Fibroblast of skin of left quadriceps (primary cell): Measurements from ENCODE around the gene RCE1.

ENCODE experiments used
- DNase-seq, 2 experiments: peaks; one replicate each; pipeline ENCODE4 v3.0.0-alpha.2; 2013; ENCODE audit warnings: low read depth in 2 of 2

Gene RCE1

DNA sequence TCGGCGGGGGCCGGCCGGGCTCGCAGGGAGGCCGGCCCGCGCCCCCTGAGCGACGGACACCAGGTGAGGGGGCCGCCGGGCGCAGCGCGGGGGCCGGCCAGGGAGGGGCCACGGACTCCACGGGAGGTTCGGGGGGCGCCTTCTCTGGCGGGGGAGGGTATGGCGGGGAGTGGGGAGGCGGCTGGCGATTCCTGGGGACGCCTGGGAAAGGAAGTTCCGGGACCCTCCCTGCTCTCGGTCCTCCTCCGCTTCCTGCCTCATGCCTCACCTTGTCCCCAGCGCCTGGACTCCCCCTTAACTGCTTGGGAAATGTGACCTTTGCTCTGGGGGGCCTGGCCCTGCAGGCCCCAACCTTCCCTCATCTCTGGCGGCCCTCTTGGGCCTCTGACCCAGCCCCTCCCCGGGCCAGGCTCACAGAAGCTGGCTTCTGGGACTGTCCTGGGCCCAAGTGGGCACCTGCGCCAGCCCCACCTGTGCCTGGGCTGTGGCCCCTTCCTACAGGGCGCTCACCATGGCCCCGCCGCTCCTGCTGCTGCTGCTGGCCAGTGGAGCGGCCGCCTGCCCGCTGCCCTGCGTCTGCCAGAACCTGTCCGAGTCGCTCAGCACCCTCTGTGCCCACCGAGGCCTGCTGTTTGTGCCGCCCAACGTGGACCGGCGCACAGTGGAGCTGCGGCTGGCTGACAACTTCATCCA, 14.1 kb downstream of the RCE1 start:
- no peak for DNase-seq

DNA sequence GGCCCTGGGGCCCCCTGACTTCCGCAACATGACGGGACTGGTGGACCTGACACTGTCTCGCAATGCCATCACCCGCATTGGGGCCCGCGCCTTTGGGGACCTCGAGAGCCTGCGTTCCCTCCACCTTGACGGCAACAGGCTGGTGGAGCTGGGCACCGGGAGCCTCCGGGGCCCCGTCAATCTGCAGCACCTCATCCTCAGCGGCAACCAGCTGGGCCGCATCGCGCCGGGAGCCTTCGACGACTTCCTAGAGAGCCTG, 14.6 kb downstream of the RCE1 start:
- no peak for DNase-seq

GRCh38 chr11:66858186-66858938, 15.1 kb downstream of the RCE1 start:
- DNase-seq: no peak

- no peak for DNase-seq
Observed at GRCh38 chr11:66858939-66859685, 15.9 kb downstream of the RCE1 start.

- no peak for DNase-seq
Observed at GRCh38 chr11:66859686-66860448, 16.6 kb downstream of the RCE1 start.

- no peak for DNase-seq
Observed at GRCh38 chr11:66860449-66860831, 17.2 kb downstream of the RCE1 start.

GRCh38 chr11:66861038-66861773, 18.0 kb downstream of the RCE1 start:
- DNase-seq: no peak

DNA sequence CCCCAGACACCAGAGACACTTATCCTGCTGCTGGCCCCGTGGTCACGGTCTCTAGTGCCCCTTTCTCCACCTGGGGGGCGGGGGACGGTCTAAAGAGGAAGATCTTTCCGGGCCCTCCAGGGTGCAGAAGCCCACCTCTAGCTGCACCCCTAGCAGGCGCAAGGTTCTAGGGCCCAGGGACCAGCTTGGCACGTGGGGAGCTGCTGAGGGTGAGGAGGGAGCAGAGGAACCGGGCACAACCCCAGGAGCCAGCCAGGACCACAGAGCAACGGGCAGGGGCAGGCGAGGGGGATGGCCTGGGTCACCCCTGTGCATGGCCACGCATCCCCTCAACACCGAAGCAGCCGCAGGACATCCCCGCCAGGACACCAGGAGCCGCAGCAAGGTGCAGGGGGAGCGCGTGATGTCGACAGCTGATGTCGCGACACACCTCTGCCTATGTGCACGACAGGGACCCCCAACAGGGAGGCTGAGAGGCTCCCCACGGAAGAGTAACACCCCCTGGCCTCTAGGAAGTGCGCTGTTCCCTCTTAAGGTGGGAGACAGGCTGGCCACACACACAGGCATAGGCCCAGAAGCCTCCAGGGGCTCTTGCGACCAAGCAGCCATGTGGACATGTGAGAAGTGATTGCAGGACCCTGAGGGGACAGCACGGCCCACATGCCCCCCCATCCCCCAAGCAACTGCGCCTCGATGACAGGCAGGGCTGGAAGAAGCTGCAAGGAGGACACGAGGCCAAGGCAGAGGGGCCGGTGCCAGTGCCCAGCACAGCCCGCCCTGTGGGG, 18.7 kb downstream of the RCE1 start:
- no peak for DNase-seq

- no peak for DNase-seq
Observed at GRCh38 chr11:66862559-66863037, 19.4 kb downstream of the RCE1 start.

GRCh38 chr11:66863428-66864125, 20.3 kb downstream of the RCE1 start:
- no peak for DNase-seq

- DNase-seq: no peak
Observed at GRCh38 chr11:66864172-66864901, 21.1 kb downstream of the RCE1 start.

- DNase-seq: no peak
Observed at GRCh38 chr11:66864924-66865697, 21.9 kb downstream of the RCE1 start.

DNA sequence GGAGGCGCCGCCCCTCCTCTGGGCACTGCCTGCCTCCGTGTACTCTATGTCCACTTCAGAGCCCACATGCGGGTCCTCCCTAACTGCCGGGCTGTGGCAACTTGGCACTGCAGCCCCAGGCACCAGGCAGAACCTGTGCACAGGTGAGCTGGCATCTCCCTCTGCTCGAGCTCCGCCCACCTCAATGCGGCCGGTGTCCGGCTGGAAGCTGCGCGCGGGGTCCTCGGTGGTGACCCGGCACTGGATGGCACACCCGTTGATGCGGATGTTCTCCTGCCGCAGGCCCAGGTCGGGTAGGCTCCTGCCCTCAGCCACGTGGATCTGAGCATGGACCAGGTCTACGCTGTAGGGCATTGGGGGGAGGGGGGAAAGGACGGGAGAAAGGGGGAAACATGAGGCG, 22.8 kb downstream of the RCE1 start:
- no peak for DNase-seq

- no peak for DNase-seq
Observed at GRCh38 chr11:66866511-66866986, 23.3 kb downstream of the RCE1 start.

DNA sequence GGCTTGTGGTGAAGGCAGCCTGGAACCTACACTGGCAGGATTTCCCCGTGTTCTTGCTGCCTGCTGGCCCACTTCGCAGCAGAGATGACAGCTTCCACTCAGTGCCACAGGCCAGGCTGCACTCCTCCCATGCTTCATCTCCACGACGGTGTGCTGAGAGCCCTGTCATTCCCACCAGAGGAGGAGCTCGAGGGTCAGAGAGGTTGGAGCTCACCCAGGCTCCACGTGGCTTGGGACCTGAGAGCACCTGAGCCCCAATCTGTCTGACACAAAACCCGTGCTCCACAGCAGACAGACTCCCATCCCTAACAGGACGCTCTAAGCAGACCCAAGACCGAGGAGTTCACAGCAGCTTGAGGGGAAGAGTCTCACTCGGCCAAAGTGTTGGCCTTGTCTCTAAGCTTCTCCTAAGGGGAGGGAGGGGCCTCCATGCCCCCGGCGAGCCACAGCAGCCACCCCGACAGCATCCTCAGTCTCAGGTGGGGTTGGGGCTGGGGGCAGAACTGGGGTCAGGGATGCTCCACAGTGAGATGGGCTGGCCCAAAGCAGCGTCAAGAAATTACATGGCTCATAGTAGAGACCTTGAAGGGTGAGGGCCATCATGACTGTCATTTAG, 24.3 kb downstream of the RCE1 start:
- no peak for DNase-seq

GRCh38 chr11:66868082-66868725, 25.0 kb downstream of the RCE1 start:
- DNase-seq: no peak
